HEK293 (cell line): Measurements from ENCODE around the gene TRIAP1.

Experiments used
- CTCF ChIA-PET: fragments of 350-600 bp; formaldehyde crosslinking; extraction: SDS; loops from one replicate; lab custom pipeline; 2021; ENCODE audit warnings: antibody characterized with exemption; lab: Yijun Ruan, JAX
- POLR2A ChIA-PET: fragments of 300-600 bp; formaldehyde crosslinking; extraction: SDS; loops from one replicate; lab custom pipeline; 2020; ENCODE audit warnings: antibody characterized with exemption, inconsistent platforms; lab: Yijun Ruan, JAX
- H3K27ac ChIP-seq: fragments of 200-500 bp; sonication (Bioruptor generic); 2 replicates; pipeline ENCODE4 v1.5.1; 2014; ENCODE audit warnings: low read depth, low read length, control low read depth, inconsistent platforms; ENCODE audit errors: extremely low read depth
- H3K36me3 ChIP-seq, 2 experiments: fragments of 200-500 bp in 1 of 2; sonication (Bioruptor generic) in 1 of 2; 1 replicate in 1 of 2; 2 replicates in 1 of 2; pipeline ENCODE4 v1.5.1; 2014 to 2017; ENCODE audit warnings: inconsistent platforms in 2 of 2, low read length in 2 of 2; ENCODE audit not compliant: control insufficient read depth in 2 of 2, insufficient read depth in 1 of 2
- H3K4me1 ChIP-seq: fragments of 200-500 bp; sonication (Bioruptor generic); 2 replicates; pipeline ENCODE4 v1.5.1; 2014; ENCODE audit warnings: mild to moderate bottlenecking, low read length, inconsistent platforms; ENCODE audit not compliant: control insufficient read depth, insufficient read depth
- H3K4me3 ChIP-seq: 2 replicates; pipeline ENCODE4 v1.5.1; 2011; ENCODE audit warnings: low read depth, mild to moderate bottlenecking, control low read depth, low read length, moderate library complexity
- H3K9me3 ChIP-seq: fragments of 200-500 bp; sonication (Bioruptor generic); 2 replicates; pipeline ENCODE4 v1.5.1; 2014; ENCODE audit warnings: low read depth, low read length, inconsistent platforms; ENCODE audit not compliant: control insufficient read depth, insufficient read depth
- ZNF169 ChIP-seq: fragments of 450-650 bp; formaldehyde crosslinking; IDR thresholded peaks from 2 replicates; pipeline ENCODE4 v1.5.1; 2016; ENCODE audit warnings: missing biosample characterization, missing genetic modification characterization

TRIAP1 gene

DNA sequence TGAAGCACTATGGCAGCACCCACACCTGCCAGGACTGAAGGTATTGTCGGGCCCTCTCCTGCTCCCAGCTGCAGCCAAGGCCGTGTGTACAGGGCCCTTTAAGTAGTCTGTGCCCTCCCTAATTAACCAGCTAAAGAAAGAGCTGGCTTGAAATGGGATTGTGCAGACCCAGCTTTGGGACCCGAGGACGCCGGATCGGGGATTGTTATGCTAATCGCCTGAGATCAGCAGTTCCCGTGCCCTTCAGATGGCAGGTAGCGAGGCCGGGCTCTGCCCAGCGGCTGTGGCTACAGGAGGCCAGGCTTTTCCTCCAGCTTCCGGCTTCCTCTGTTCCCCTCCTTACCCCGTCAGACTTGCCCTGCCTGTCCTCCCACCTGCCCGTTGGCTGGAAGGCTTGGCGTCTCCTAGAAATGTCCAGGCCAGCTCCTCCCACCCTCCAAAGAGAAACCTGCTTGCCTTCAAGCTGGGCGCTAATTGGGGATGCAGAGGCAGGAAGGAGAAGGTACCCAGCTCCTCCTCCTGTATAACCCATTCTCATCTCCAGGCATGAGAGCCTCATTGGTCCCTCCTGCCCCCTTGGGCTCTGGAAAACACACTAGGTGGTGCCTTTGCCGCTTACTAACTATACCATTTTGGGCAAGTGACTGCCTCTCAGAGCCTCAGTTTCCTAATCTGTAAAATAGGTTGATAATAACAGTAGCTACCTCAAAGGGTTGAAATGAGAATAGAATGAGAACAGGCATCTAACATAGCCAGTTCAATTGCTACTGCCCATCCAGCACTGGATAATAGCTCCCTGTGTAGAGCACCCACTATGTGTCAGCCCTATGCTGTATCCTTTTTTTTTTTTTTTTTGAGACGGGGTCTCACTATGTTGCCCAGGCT, 51.5 kb downstream of the TRIAP1 start:
- TF ChIP-seq ZNF169 (tag by site-specific recombination), result no peak
- H3K4me3 ChIP-seq, result no peak overlapping the region
- H3K36me3 ChIP-seq, result no peaks in the 10 kb centered on the region
- no peak overlapping the region for H3K27ac ChIP-seq
- ChIA-PET POLR2A (interaction anchor here (0.6 to 1.3 kb wide), 3 partner anchors 13 to 148 kb away, joined by 3 to 4 read pairs (median 4); no protein-coding TSS in a partner anchor), CTCF (interaction anchor here (0.5 to 0.8 kb wide), 3 partner anchors 8 to 482 kb away, joined by 3 to 4 read pairs (median 3); no protein-coding TSS in a partner anchor)
- H3K4me1 ChIP-seq, result no peaks in the 10 kb centered on the region
- no peaks in the 10 kb centered on the region for H3K9me3 ChIP-seq
